Mucosa of stomach (tissue), 1 donor: ENCODE measurements around the gene NAV3.

ENCODE experiments used
- H3K27me3 ChIP-seq: one replicate; pipeline ENCODE4 v1.7.0; 2013; ENCODE audit warnings: mild to moderate bottlenecking, low read length; ENCODE audit not compliant: control insufficient read depth, insufficient read depth
- H3K36me3 ChIP-seq: one replicate; pipeline ENCODE4 v1.7.0; 2013; ENCODE audit warnings: low read length; ENCODE audit not compliant: control insufficient read depth, insufficient read depth
- H3K4me1 ChIP-seq: one replicate; pipeline ENCODE4 v1.7.0; 2013; ENCODE audit warnings: mild to moderate bottlenecking, low read length; ENCODE audit not compliant: control insufficient read depth, insufficient read depth
- H3K4me3 ChIP-seq: one replicate; pipeline ENCODE4 v1.7.0; 2013; ENCODE audit warnings: low read length
- H3K9ac ChIP-seq: one replicate; pipeline ENCODE4 v1.7.0; 2013; ENCODE audit warnings: mild to moderate bottlenecking, low read length, moderate library complexity
- H3K9me3 ChIP-seq: one replicate; pipeline ENCODE4 v1.7.0; 2013; ENCODE audit warnings: mild to moderate bottlenecking, low read length, moderate library complexity; ENCODE audit not compliant: control insufficient read depth
- donor health status: Pancreatic carcinoma.

Gene NAV3

DNA sequence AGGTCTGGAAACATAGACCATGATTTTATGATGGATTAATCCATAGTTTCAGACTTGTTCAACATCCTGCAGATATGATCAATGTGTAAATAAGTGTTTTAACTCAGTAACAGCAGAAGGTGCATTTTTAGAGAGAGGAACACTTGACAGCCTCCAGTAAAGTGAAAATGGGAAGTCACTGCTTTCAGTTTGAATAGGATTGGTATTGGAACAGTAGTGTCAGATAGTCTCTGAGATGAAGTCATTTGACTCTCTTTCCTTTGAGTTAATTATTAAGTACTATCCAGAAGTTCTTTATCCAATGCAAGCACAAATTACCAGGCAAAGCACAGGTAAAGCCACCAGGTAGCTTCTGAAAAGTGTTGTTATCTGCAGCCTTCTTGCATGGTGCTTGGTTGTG lies 14.5 kb upstream of the NAV3 start:
- H3K4me1 ChIP-seq, result no peaks in the 10 kb centered on the region
- no peak overlapping the region for H3K4me3 ChIP-seq
- H3K9ac ChIP-seq, result no peak overlapping the region

DNA sequence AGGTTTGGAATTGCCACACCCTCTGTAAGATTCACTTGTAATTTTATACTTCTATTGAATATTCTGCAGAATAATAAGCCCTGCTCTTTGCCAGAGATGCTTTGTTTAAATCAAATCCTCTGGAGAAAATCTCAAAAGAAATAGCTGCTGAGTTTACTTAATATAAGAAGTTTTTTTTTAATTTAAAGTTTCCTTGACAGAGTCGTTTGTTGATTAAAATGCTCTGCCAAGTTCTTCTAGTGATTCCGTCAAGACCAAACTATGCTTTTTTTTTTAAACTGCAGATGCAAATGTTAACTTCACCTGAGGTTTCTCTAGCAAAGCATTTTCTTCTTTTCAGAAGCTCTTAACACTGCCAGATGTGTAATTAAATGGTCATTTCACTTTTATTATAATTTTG lies 13.4 kb upstream of the NAV3 start:
- no peaks in the 10 kb centered on the region for H3K27me3 ChIP-seq
- no peak overlapping the region for H3K9ac ChIP-seq
- H3K4me1 ChIP-seq, result no peaks in the 10 kb centered on the region
- no peak overlapping the region for H3K4me3 ChIP-seq
- no peaks in the 10 kb centered on the region for H3K9me3 ChIP-seq
- H3K36me3 ChIP-seq, result no peaks in the 10 kb centered on the region

More for the DNA sequence above, 14.5 kb upstream of the NAV3 start:
- H3K9me3 ChIP-seq, result no peaks in the 10 kb centered on the region
- no peaks in the 10 kb centered on the region for H3K27me3 ChIP-seq
- H3K36me3 ChIP-seq, result no peaks in the 10 kb centered on the region

DNA sequence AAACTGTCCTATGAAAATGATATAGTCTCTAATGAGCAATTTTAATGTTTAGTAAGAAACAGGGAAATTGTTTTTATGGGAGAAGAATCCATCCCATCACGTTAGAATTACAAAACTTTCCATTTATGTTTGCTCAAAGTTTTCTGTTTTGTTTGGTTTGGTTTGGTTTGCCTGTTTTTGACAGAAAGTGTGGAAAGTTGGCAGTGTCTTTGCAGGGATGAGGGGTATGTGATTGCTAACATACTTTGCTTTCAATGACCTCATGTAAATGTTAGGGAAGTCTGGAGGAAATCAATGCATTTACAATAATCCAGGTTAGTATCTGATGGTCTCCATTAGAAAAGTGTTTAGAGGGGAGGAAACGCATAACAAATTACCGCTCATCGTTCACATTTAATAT lies 12.3 kb upstream of the NAV3 start:
- H3K36me3 ChIP-seq, result no peaks in the 10 kb centered on the region
- no peak overlapping the region for H3K9ac ChIP-seq
- H3K4me3 ChIP-seq, result no peak overlapping the region
- H3K27me3 ChIP-seq, result no peaks in the 10 kb centered on the region
- no peaks in the 10 kb centered on the region for H3K9me3 ChIP-seq
- no peaks in the 10 kb centered on the region for H3K4me1 ChIP-seq

DNA sequence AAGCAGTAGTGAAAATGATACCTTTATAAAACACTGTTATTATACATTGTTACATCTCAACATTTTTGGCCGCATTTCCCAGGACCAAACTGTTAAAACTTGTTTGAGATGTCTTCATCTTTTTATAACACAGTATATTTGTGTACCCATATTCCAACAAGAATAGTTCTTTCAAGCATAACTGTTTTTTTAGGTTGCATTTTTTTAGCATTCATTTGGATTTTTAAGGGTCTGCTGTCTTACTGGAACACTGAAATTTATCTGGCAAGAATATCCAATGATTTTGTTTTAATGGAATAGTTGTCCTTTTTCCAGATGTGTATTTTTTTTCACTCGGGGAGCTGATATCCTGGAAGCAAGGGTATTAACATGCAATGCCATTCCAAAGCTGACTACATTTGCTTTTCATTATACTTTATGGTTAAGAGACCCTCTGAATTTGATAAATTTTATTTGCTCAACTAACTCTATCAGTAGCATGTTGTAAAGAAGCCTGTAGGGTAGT lies 8.9 kb upstream of the NAV3 start:
- Histone ChIP-seq H3K9me3 (no peaks in the 10 kb centered on the region), H3K4me1 (no peaks in the 10 kb centered on the region), H3K27me3 (no peaks in the 10 kb centered on the region), H3K9ac (no peak overlapping the region), H3K4me3 (no peak overlapping the region), H3K36me3 (no peaks in the 10 kb centered on the region)

DNA sequence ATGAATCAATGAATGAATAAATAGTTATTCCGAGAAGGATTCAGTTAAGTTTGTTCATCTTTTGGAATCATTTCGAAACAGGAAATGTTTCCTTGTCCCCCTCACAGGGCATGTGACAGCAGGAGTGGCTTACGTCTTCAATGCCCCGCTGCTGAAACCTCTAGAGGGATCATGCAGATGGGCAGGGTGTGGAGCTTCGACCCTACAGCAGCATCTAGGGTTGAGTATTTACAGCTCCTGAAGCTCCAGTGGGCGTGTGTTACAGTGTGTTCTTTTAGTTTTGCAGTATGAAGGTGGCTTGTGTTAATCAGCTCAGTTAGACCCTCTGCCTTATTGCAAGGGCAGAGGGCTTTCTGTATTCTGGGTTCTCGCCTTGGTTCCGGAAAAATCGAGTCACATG lies 2.6 kb downstream of the NAV3 start:
- Histone ChIP-seq H3K4me3 (no peak overlapping the region), H3K4me1 (peaks cover 3% of the 10 kb centered on the region)

DNA sequence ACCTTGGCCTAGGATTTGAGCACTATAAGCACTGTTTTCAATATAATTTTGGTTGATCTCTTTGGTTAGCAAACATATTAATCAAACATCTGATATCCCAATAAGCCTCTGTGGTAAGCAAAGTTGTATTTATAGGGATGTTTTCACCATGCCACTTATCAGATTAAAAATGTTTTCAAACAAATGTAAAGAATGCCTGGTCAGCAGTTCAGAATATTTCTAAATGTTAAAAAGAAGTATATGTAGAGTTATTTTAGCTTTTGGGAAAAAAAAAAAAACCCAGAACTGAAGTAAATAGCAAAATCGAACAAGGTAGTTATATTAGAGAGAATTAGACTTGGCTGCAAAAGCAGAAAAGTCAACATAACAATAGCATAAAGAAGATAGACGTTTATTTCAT lies 3.9 kb downstream of the NAV3 start:
- Histone ChIP-seq H3K9me3 (no peaks in the 10 kb centered on the region), H3K36me3 (no peaks in the 10 kb centered on the region), H3K9ac (no peak overlapping the region), H3K27me3 (no peaks in the 10 kb centered on the region), H3K4me3 (no peak overlapping the region), H3K4me1 (peaks cover 3% of the 10 kb centered on the region)

More for the DNA sequence above, 2.6 kb downstream of the NAV3 start:
- Histone ChIP-seq H3K9me3 (no peaks in the 10 kb centered on the region), H3K27me3 (no peaks in the 10 kb centered on the region), H3K9ac (no peak overlapping the region), H3K36me3 (no peaks in the 10 kb centered on the region)

DNA sequence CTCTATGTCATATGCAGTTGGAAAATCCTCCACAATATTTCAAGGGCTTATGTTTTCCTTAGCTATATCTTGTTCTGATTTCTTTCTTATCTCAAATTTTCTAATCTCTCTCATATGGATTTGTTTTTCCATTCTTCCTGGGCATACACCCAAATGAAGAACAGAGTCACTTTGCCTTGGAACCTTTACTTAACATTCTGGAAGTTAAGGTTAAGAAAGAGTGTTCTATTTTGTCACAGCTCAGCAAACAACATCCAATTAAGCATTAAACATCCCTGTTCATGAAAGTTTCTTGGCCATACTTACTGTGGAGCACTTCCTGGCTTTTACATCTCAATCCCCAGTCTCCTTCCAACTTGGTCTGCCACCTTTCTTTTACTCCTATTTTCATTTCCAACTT lies 5.3 kb downstream of the NAV3 start:
- no peaks in the 10 kb centered on the region for H3K27me3 ChIP-seq
- H3K36me3 ChIP-seq, result no peaks in the 10 kb centered on the region
- no peaks in the 10 kb centered on the region for H3K9me3 ChIP-seq
- no peak overlapping the region for H3K9ac ChIP-seq
- H3K4me3 ChIP-seq, result no peak overlapping the region
- peaks cover 3% of the 10 kb centered on the region for H3K4me1 ChIP-seq

DNA sequence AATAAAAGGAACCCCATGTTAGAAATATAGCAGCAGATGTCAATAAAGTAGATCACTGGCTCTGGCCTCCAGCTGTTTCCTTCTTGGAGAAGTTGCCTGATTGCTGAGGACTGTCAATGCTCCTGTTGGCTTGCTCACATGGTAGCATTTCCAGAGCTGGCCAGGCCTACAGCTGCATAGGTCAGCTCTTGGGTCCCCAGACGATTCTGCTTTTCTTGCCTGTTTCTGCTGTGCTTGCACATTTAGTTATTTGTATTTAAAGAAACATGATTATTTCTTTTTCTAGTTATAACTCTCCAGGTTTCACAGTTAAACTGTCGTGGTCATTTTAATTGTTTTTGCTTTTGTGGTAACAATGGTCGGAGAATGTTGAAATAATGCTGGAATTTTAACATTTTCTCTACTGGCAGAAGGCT lies 7.2 kb downstream of the NAV3 start:
- Histone ChIP-seq H3K4me3 (no peak overlapping the region), H3K4me1 (peaks cover 3% of the 10 kb centered on the region), H3K27me3 (no peaks in the 10 kb centered on the region), H3K36me3 (no peaks in the 10 kb centered on the region), H3K9ac (no peak overlapping the region), H3K9me3 (no peaks in the 10 kb centered on the region)

DNA sequence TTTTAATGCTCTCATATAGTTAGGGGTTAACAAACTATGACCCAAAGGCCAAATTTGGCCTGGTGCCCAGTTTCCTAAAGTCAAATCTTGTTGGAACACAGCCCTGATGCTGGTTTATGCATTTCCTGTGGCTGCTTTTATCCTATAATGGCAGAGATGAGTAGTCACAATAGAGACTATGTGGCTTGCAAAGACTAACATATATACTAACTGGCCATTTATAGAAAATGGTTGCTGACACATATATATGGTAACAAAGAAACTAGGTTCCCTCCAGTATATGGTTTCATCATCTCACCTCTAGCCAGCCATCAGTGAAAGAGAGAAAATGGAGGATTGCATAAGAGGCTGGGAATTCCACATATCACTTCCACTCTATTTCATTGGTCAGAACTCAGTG lies 10.8 kb downstream of the NAV3 start:
- Histone ChIP-seq H3K36me3 (no peaks in the 10 kb centered on the region), H3K9me3 (no peaks in the 10 kb centered on the region), H3K4me3 (no peak overlapping the region), H3K27me3 (no peaks in the 10 kb centered on the region), H3K9ac (no peak overlapping the region), H3K4me1 (no peaks in the 10 kb centered on the region)

DNA sequence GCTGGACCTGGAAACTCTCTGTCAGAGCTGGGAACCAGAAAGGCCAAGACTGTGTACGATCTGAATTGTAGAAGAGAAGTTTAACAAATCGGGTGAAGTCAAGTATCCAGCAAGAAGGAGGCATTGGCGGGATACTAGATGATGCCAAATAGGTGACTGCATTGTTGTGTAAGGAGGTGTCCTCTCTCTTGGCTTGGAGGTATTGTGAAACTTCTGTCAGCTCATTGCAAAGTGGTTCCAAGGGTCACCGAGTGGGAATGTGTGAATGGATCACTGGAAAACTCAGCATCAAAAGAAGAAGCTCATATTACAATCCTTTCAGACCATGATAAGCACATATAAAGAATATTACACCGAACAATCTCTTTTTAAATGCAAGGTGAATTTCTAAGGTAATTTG lies 11.7 kb downstream of the NAV3 start:
- no peak overlapping the region for H3K9ac ChIP-seq
- no peaks in the 10 kb centered on the region for H3K27me3 ChIP-seq
- H3K9me3 ChIP-seq, result no peaks in the 10 kb centered on the region
- no peak overlapping the region for H3K4me3 ChIP-seq
- H3K4me1 ChIP-seq, result no peaks in the 10 kb centered on the region
- H3K36me3 ChIP-seq, result no peaks in the 10 kb centered on the region

DNA sequence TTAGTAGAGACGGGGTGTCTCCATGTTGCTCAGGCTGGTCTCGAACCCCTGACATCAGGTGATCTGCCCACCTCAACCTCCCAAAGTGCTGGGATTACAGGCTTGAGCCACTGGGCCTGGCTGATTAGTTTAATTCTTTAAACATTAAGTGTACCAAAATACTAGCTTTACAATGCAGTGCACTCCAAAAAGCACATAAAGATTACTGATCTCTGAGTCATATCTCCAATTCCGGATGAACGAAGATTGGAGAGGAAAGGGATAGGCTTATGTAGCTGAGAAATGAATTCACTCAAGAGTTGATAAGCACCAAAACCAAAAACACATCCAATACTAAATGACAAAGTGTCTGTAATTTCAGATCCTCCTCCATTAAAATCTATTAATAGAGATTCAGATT lies 15.1 kb downstream of the NAV3 start:
- Histone ChIP-seq H3K9ac (no peak overlapping the region), H3K4me3 (no peak overlapping the region), H3K36me3 (no peaks in the 10 kb centered on the region), H3K9me3 (no peaks in the 10 kb centered on the region), H3K4me1 (peaks cover 6% of the 10 kb centered on the region), H3K27me3 (no peaks in the 10 kb centered on the region)

DNA sequence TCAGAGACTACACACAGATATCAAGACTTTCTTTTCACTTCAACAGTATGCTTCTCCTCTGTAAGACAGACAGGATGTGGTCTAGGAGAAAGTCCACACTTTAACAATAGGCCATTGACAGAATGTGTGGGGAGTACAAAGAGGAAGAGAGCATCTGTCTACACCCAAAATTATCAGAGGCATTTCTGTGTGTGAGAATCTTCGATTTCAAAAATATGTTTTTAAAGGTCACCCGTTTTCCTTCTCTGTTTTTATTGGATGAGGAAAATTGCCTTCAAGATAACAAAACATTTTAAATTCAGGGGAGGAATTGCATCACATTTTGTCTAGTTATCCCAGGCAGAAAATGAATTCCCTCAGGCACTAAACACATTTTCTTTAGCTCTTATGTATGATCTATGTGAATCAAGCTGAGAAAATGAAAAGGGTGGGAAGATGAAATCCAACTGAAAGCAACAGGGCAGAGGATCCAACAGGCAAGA lies 16.4 kb downstream of the NAV3 start:
- Histone ChIP-seq H3K27me3 (no peaks in the 10 kb centered on the region), H3K9ac (no peak overlapping the region), H3K4me3 (no peak overlapping the region), H3K4me1 (peaks cover 6% of the 10 kb centered on the region), H3K9me3 (no peaks in the 10 kb centered on the region), H3K36me3 (no peaks in the 10 kb centered on the region)
